CD8-positive, alpha-beta memory T cell (primary cell): Measurements from ENCODE around the gene CKAP2L. TPM values are rescaled to one million over a fixed set of nuclear protein-coding genes. Genes with fewer than 3 reads are reported as not detected.

ENCODE experiments used
- CTCF ChIA-PET: fragments of 350-600 bp; sonication (Branson Sonifier 250); formaldehyde crosslinking; loops from one replicate; lab custom pipeline; 2021; ENCODE audit warnings: antibody characterized with exemption; lab: Charles Lee
- POLR2A ChIA-PET: fragments of 350-600 bp; sonication (Branson Sonifier 250); formaldehyde crosslinking; loops from one replicate; lab custom pipeline; 2021; ENCODE audit warnings: antibody characterized with exemption; lab: Charles Lee
- DNase-seq, 5 donors: peaks; one replicate each; pipeline versions ENCODE4 v3.0.0 to v3.0.0-alpha.2; 2020 to 2022; ENCODE audit warnings: mixed read lengths in 1 of 5
- H3K27ac ChIP-seq: one replicate; pipeline ENCODE4 v1.7.0; 2013; ENCODE audit warnings: low read depth, mild to moderate bottlenecking, low read length, moderate library complexity
- H3K27me3 ChIP-seq: 2 replicates; pipeline ENCODE4 v1.7.0; 2013; ENCODE audit warnings: low read length, mild to moderate bottlenecking; ENCODE audit not compliant: insufficient read depth, poor library complexity, severe bottlenecking
- H3K36me3 ChIP-seq: 2 replicates; pipeline ENCODE4 v1.7.0; 2013; ENCODE audit warnings: mild to moderate bottlenecking, low read length, moderate library complexity; ENCODE audit not compliant: insufficient read depth
- H3K4me1 ChIP-seq: 2 replicates; pipeline ENCODE4 v1.7.0; 2013; ENCODE audit warnings: mild to moderate bottlenecking, low read length, moderate library complexity; ENCODE audit not compliant: insufficient read depth
- H3K4me3 ChIP-seq: 2 replicates; pipeline ENCODE4 v1.7.0; 2013; ENCODE audit warnings: mild to moderate bottlenecking, low read length
- H3K9me3 ChIP-seq: 2 replicates; pipeline ENCODE4 v1.7.0; 2013; ENCODE audit warnings: mild to moderate bottlenecking, low read length
- H3K27ac Mint-ChIP-seq, 8 donors: one replicate each; pipeline ENCODE4 v1.8.0; 2020 to 2021; ENCODE audit warnings: mixed read lengths in 8 of 8, mild to moderate bottlenecking in 6 of 8, inconsistent platforms in 3 of 8, moderate library complexity in 3 of 8
- H3K27me3 Mint-ChIP-seq, 2 donors: one replicate each; pipeline ENCODE4 v1.8.0; 2020 to 2021; ENCODE audit warnings: mixed read lengths in 2 of 2, mild to moderate bottlenecking in 1 of 2, moderate library complexity in 1 of 2
- H3K36me3 Mint-ChIP-seq, 3 donors: one replicate each; pipeline ENCODE4 v1.8.0; 2020 to 2021; ENCODE audit warnings: mixed read lengths in 3 of 3, inconsistent platforms in 1 of 3, mild to moderate bottlenecking in 1 of 3
- H3K4me1 Mint-ChIP-seq, 3 donors: one replicate each; pipeline ENCODE4 v1.8.0; 2020 to 2021; ENCODE audit warnings: mixed read lengths in 3 of 3, inconsistent platforms in 1 of 3, mild to moderate bottlenecking in 1 of 3
- H3K4me3 Mint-ChIP-seq, 7 donors: one replicate each; pipeline ENCODE4 v1.8.0; 2020 to 2021; ENCODE audit warnings: mixed read lengths in 7 of 7, mild to moderate bottlenecking in 6 of 7, moderate library complexity in 4 of 7, inconsistent platforms in 2 of 7
- H3K9me3 Mint-ChIP-seq, 5 donors: one replicate each; pipeline ENCODE4 v1.8.0; 2020 to 2022; ENCODE audit warnings: mixed read lengths in 5 of 5, mild to moderate bottlenecking in 3 of 5, moderate library complexity in 2 of 5, inconsistent platforms in 1 of 5
- polyA plus RNA-seq: library from polyadenylated mRNA; unstranded; fragments of 300-500 nt; fragmentation: Illumina TruSeq; gene quantifications from one replicate; pipeline ENCODE4 v1.2.3, GENCODE V29; 2021
- total RNA-seq, 2 experiments: library from RNA; stranded (reverse); gene quantifications; one replicate each; pipeline ENCODE4 v1.2.3, GENCODE V29; 2021

Gene CKAP2L
- total and polyA plus RNA-seq, 3 experiments from 2014 or later: 19.1 to 19.6 TPM; not detected in 1

DNA sequence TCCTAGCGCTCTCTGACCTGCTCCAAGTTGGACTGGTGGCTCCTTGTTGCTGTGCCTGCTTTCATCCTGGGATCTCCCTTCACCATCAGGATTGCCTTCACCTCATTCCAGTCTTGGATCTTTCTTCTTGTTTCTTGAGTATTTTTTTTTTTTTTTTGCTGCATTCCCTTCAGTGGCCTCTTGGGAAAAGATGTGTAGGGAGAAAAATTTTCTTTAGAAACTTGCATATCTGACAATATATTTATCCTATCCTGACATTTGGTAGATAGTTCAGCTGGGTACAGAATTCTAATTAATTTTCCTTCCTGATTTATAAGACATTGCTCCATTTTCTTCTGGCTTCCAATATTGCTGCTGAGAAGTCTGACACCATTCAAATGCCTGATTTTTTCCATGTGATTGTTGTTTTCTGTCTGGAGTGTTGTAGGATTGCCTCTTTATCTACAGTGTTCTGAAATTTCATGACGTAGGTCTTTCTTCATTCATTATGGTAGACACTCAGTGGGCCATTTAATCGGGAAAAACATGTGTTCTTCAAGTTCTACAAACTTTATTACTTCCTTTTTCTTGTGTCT, 42.9 kb upstream of the CKAP2L start:
- no peak overlapping the region for H3K27ac Mint-ChIP-seq
- peaks cover 0 to 12% (median 0%) of the 10 kb centered on the region in 3 donors for H3K36me3 Mint-ChIP-seq
- POLR2A ChIA-PET: no interaction called here
- Histone ChIP-seq H3K36me3 (no peaks in the 10 kb centered on the region), H3K4me3 (no peak overlapping the region), H3K4me1 (peaks cover 7% of the 10 kb centered on the region), H3K9me3 (no peaks in the 10 kb centered on the region), H3K27ac (no peak overlapping the region), H3K27me3 (no peaks in the 10 kb centered on the region)
- peaks cover 0 to 5% of the 10 kb centered on the region in 2 donors for H3K27me3 Mint-ChIP-seq
- peaks cover 4 to 7% (median 7%) of the 10 kb centered on the region in 5 donors for H3K9me3 Mint-ChIP-seq
- CTCF ChIA-PET: no interaction called here
- peaks cover 10 to 13% (median 12%) of the 10 kb centered on the region in 3 donors for H3K4me1 Mint-ChIP-seq
- H3K4me3 Mint-ChIP-seq: no peak overlapping the region
- DNase-seq: no peak

GRCh38 chr2:112805542-112805941, 41.1 kb upstream of the CKAP2L start:
- ChIA-PET POLR2A (no interaction called here), CTCF (no interaction called here)
- Mint-ChIP-seq H3K27ac (no peak overlapping the region), H3K4me3 (no peak overlapping the region), H3K36me3 (peaks cover 0 to 12% (median 0%) of the 10 kb centered on the region in 3 donors), H3K4me1 (peaks cover 0 to 4% (median 3%) of the 10 kb centered on the region in 3 donors), H3K27me3 (peaks cover 0 to 6% of the 10 kb centered on the region in 2 donors), H3K9me3 (peaks cover 2 to 7% (median 7%) of the 10 kb centered on the region in 5 donors)
- H3K27ac ChIP-seq: no peak overlapping the region
- no peak overlapping the region for H3K4me3 ChIP-seq
- no peaks in the 10 kb centered on the region for H3K27me3 ChIP-seq
- H3K36me3 ChIP-seq: no peaks in the 10 kb centered on the region
- H3K4me1 ChIP-seq: no peaks in the 10 kb centered on the region
- DNase-seq: no peak
- no peaks in the 10 kb centered on the region for H3K9me3 ChIP-seq

DNA sequence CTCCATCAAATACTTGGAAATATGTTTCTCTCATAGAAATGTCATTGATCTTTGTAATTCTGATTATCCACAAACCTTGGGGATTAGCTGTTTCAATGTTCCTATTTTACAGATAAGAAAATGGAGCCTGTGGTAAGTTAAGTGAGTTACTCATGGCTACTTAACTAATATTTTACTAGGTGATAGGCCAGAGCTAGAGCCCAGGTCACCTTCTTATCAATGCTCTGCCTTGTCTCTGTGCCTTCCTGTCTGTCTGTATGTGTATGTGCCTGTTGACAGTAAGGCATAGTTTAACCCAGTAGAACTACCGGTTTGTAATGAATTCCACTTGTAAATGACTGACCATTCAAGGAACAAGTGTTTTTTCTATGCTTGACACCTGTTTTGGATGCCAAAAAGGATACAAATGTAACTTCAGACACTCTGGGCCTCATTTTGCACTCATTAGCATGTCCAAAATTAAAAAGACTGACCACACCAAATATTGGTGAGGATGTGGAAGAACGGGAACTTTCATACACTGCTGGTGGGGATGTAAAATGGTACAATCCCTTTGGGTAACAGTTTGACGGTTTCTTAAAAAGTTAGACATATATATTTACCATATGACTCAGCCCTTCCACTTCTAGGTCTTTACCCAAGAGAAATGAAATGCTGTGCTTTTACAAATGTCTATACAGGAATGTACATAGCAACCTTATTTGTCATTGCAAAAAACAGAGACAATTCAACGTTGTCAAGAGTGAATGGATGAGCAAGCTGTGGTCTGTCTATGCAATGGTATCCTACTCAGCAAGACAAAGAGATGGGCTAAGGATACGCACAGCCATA, 39.5 kb upstream of the CKAP2L start:
- ChIA-PET CTCF (no interaction called here), POLR2A (no interaction called here)
- H3K27ac Mint-ChIP-seq: no peak overlapping the region
- H3K4me3 Mint-ChIP-seq: no peak overlapping the region
- peaks cover 2 to 7% (median 7%) of the 10 kb centered on the region in 5 donors for H3K9me3 Mint-ChIP-seq
- no peak overlapping the region for H3K4me3 ChIP-seq
- H3K36me3 ChIP-seq: no peaks in the 10 kb centered on the region
- H3K4me1 Mint-ChIP-seq: peaks cover 0 to 4% (median 3%) of the 10 kb centered on the region in 3 donors
- no peaks in the 10 kb centered on the region for H3K27me3 ChIP-seq
- peaks cover 0 to 6% of the 10 kb centered on the region in 2 donors for H3K27me3 Mint-ChIP-seq
- peaks cover 0 to 9% (median 0%) of the 10 kb centered on the region in 3 donors for H3K36me3 Mint-ChIP-seq
- no peaks in the 10 kb centered on the region for H3K9me3 ChIP-seq
- no peak for DNase-seq
- no peaks in the 10 kb centered on the region for H3K4me1 ChIP-seq
- no peak overlapping the region for H3K27ac ChIP-seq

DNA sequence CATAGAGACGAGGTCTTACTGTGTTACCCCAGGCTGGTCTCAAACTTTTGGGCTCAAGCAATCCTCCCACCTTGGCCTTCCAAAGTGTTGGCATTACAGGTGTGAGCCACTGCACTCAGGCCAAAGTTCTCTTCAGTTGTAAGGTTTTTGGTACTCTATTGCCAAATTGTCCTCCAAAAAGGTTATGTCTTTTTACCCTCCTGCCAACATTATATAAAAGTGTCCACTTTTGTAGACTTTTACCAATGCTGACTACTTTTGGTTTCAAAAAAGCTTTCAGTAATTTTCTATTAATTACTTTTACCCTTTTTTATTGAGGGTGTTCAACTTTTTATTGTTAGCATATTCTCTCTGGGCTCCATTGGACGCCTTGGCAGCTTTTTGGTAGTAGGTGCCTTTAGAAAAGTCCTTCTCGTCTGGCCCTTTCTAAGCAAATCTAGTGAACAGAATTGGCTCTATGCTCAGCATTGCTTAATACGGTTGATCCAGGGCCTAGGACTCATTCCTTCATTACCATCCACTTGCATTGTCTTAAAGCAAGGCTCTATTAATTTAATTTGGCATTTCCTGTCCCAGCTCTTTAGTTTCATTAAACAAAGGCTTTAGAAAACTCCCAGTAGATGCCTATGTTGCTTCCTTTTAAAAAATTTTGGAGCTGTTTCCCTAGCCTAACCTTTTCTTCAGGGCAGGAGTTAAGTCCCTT, 36.6 kb upstream of the CKAP2L start:
- no peak overlapping the region for H3K4me3 ChIP-seq
- Mint-ChIP-seq H3K27ac (peak overlapping the region in 1 of 8 donors; percentile 38), H3K4me1 (peaks cover 0 to 4% (median 3%) of the 10 kb centered on the region in 3 donors), H3K9me3 (no peaks in the 10 kb centered on the region), H3K27me3 (peaks cover 0 to 7% of the 10 kb centered on the region in 2 donors), H3K4me3 (no peak overlapping the region), H3K36me3 (no peaks in the 10 kb centered on the region)
- ChIA-PET CTCF (no interaction called here), POLR2A (no interaction called here)
- H3K27me3 ChIP-seq: no peaks in the 10 kb centered on the region
- no peaks in the 10 kb centered on the region for H3K36me3 ChIP-seq
- H3K9me3 ChIP-seq: no peaks in the 10 kb centered on the region
- no peaks in the 10 kb centered on the region for H3K4me1 ChIP-seq
- no peak overlapping the region for H3K27ac ChIP-seq
- no peak for DNase-seq

DNA sequence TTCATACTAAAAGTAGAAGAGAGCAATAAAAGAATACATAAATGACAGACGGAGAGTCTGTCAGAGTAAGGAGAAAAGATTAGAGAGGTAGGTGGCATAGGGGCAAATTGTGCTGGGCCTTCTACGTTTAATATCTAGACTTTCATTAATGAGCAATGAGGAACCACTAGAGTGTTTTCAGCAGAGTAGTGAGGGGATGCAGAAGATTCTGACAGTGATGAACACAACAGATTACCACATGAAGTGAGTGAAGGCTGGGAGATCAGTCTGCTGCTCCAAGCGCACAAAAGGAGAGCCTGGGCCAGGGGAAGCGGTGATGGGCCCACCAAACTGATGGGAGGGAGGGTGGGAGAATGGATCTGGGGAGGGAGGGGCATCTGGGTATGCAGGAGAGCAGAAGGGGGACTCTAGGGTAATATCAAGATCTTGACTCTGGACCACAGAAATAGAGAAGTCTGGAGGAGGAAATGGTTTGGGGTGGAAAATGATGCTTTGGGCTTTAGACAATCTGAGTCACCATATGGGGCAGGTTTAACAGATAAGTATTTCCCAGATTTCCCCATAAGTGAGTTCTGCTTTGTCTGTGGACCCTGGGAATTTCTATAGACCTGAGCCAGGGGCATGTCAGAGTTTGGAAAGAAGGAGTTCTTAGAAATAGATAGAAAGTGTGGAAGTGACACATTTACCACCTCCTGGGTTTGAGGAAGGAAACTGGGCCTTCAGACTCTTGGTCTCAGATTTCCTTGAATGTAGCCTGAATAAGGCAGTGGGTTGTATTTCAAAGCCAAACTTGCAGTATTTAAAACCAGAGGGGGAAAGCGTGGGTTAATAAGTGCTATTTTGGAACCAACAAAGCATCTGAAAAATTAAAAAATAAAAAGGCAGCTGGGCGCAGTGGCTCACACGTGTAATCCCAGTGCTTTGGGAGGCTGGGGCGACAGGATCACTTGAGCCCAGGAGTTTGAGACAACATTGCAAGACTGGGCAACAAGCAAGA, 34.9 kb upstream of the CKAP2L start:
- Mint-ChIP-seq H3K36me3 (no peaks in the 10 kb centered on the region), H3K4me3 (no peak overlapping the region), H3K9me3 (no peaks in the 10 kb centered on the region), H3K27ac (no peak overlapping the region), H3K4me1 (peaks cover 0 to under 1% (median 0%) of the 10 kb centered on the region in 3 donors), H3K27me3 (peaks cover 0 to 7% of the 10 kb centered on the region in 2 donors)
- Histone ChIP-seq H3K9me3 (no peaks in the 10 kb centered on the region), H3K4me3 (no peak overlapping the region), H3K27ac (no peak overlapping the region), H3K27me3 (no peaks in the 10 kb centered on the region), H3K36me3 (no peaks in the 10 kb centered on the region), H3K4me1 (no peaks in the 10 kb centered on the region)
- ChIA-PET POLR2A (no interaction called here), CTCF (no interaction called here)
- DNase-seq: no peak

GRCh38 chr2:112796486-112796885, 32.1 kb upstream of the CKAP2L start:
- Mint-ChIP-seq H3K27ac (no peak overlapping the region), H3K9me3 (no peaks in the 10 kb centered on the region), H3K27me3 (peaks cover 0 to 8% of the 10 kb centered on the region in 2 donors), H3K4me3 (no peak overlapping the region), H3K4me1 (peaks cover 0 to 5% (median 2%) of the 10 kb centered on the region in 3 donors), H3K36me3 (no peaks in the 10 kb centered on the region)
- Histone ChIP-seq H3K4me3 (no peak overlapping the region), H3K27ac (no peak overlapping the region), H3K9me3 (no peaks in the 10 kb centered on the region), H3K27me3 (no peaks in the 10 kb centered on the region), H3K4me1 (no peaks in the 10 kb centered on the region), H3K36me3 (no peaks in the 10 kb centered on the region)
- ChIA-PET CTCF (no interaction called here), POLR2A (no interaction called here)
- no peak for DNase-seq

- no peaks in the 10 kb centered on the region for H3K27me3 ChIP-seq
- H3K4me3 ChIP-seq: no peak overlapping the region
- ChIA-PET POLR2A (no interaction called here), CTCF (no interaction called here)
- no peak for DNase-seq
- Mint-ChIP-seq H3K9me3 (no peaks in the 10 kb centered on the region), H3K27me3 (peaks cover 0 to 8% of the 10 kb centered on the region in 2 donors), H3K4me1 (peaks cover 0 to 5% (median 2%) of the 10 kb centered on the region in 3 donors), H3K36me3 (no peaks in the 10 kb centered on the region), H3K27ac (peak overlapping the region in 1 of 8 donors; percentile 8), H3K4me3 (no peak overlapping the region)
- H3K27ac ChIP-seq: no peak overlapping the region
- no peaks in the 10 kb centered on the region for H3K9me3 ChIP-seq
- no peaks in the 10 kb centered on the region for H3K36me3 ChIP-seq
- no peaks in the 10 kb centered on the region for H3K4me1 ChIP-seq
Observed at GRCh38 chr2:112795774-112796173, 31.4 kb upstream of the CKAP2L start.
